GM23248 (cell line): Measurements from ENCODE around the gene TEX264.

Experiments
- EZH2 ChIP-seq: fragments of 200-600 bp; sonication (generic); IDR thresholded peaks from 2 replicates; pipeline ENCODE4 v1.6.1; 2018; ENCODE audit warnings: antibody characterized with exemption, mild to moderate bottlenecking; ENCODE audit not compliant: insufficient read depth, poor library complexity, severe bottlenecking
- EZH2phosphoT487 ChIP-seq: fragments of 200-600 bp; sonication (generic); IDR thresholded peaks from 2 replicates; pipeline ENCODE4 v1.6.1; 2018; ENCODE audit warnings: antibody characterized with exemption, moderate library complexity, mild to moderate bottlenecking, low read depth; ENCODE audit not compliant: insufficient read depth

DNA sequence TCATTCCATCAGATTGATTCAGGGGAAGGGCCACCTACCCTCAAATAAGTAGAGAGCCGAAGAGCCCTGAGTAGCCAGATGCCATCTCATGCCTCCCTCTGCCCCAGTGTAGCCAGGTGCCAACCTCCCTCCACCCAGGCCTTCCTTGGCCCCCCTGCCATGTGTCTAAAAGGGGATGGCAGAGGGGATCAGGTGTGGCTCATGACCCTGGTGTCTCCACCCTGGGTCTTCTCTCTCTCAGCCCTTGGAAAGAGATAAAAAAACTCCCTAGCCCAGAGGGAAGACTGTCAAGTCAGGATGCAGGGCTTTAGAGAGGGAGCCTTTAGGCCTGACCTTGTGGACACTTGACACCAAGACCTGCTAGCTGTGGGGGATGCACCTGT is 41.0 kb downstream of the TEX264 start:
- TF ChIP-seq EZH2phosphoT487 (no peak), EZH2 (no peak)
